ENCODE data around the gene ANKRD16. TPM values are rescaled to one million over a fixed set of nuclear protein-coding genes. Genes with fewer than 3 reads are reported as not detected.

ANKRD16 gene
- total RNA-seq, 2 donors from 2014 or later = 6.7 to 7.1 TPM

- DNase-seq = no peak
- no peak for ATAC-seq
- intact Hi-C loops (cut with DNase I, micrococcal nuclease) = no loop called here
Measured at GRCh38 chr10:5906651-5907050, 17.0 kb upstream of the ANKRD16 start.

- intact Hi-C loops (cut with DNase I, micrococcal nuclease) = no loop called here
- DNase-seq (no peak), ATAC-seq (peak; percentile 72)
Measured at GRCh38 chr10:5905854-5906507, 16.3 kb upstream of the ANKRD16 start.

GRCh38 chr10:5904227-5904626, 14.5 kb upstream of the ANKRD16 start:
- ATAC-seq (no peak), DNase-seq (no peak)
- intact Hi-C loops (cut with DNase I, micrococcal nuclease) = no loop called here

GRCh38 chr10:5903563-5903962, 13.9 kb upstream of the ANKRD16 start:
- intact Hi-C loops (cut with DNase I, micrococcal nuclease) = no loop called here
- DNase-seq (no peak), ATAC-seq (no peak)

- DNase-seq = no peak
- no peak for ATAC-seq
- intact Hi-C loops (cut with DNase I, micrococcal nuclease) = no loop called here
Measured at GRCh38 chr10:5902511-5903274, 13.0 kb upstream of the ANKRD16 start.

- intact Hi-C loops (cut with DNase I, micrococcal nuclease) = no loop called here
- DNase-seq (no peak), ATAC-seq (no peak)
Measured at GRCh38 chr10:5900247-5900646, 10.6 kb upstream of the ANKRD16 start.

GRCh38 chr10:5898163-5898562, 8.5 kb upstream of the ANKRD16 start:
- DNase-seq (no peak), ATAC-seq (no peak)
- intact Hi-C loops (cut with DNase I, micrococcal nuclease) = no loop called here

GRCh38 chr10:5897504-5897903, 7.8 kb upstream of the ANKRD16 start:
- ATAC-seq (no peak), DNase-seq (no peak)
- intact Hi-C loops (cut with DNase I, micrococcal nuclease) = no loop called here

- ATAC-seq = no peak
- DNase-seq = no peak
- intact Hi-C loops (cut with DNase I, micrococcal nuclease) = no loop called here
Measured at GRCh38 chr10:5897053-5897340, 7.3 kb upstream of the ANKRD16 start.

- DNase-seq = no peak
- no peak for ATAC-seq
- intact Hi-C loops (cut with DNase I, micrococcal nuclease) = no loop called here
Measured at GRCh38 chr10:5896208-5897052, 6.7 kb upstream of the ANKRD16 start.

- DNase-seq (no peak), ATAC-seq (no peak)
- intact Hi-C loops (cut with DNase I, micrococcal nuclease) = no loop called here
Measured at GRCh38 chr10:5895804-5896203, 6.1 kb upstream of the ANKRD16 start.

- no peak for DNase-seq
- intact Hi-C loops (cut with DNase I, micrococcal nuclease) = no loop called here
Measured at GRCh38 chr10:5895365-5895764, 5.7 kb upstream of the ANKRD16 start.

GRCh38 chr10:5894873-5895272, 5.2 kb upstream of the ANKRD16 start:
- no peak for DNase-seq
- no peak for ATAC-seq
- intact Hi-C loops (cut with DNase I, micrococcal nuclease) = no loop called here

More at GRCh38 chr10:5895365-5895764, 5.7 kb upstream of the ANKRD16 start:
- no peak for ATAC-seq

- DNase-seq (no peak), ATAC-seq (no peak)
- intact Hi-C loops (cut with DNase I, micrococcal nuclease) = no loop called here
Measured at GRCh38 chr10:5894403-5894802, 4.7 kb upstream of the ANKRD16 start.

GRCh38 chr10:5893321-5893720, 3.6 kb upstream of the ANKRD16 start:
- DNase-seq = no peak
- no peak for ATAC-seq
- intact Hi-C loops (cut with DNase I, micrococcal nuclease) = no loop called here

- ATAC-seq (no peak), DNase-seq (no peak)
- intact Hi-C loops (cut with DNase I, micrococcal nuclease) = no loop called here
Measured at GRCh38 chr10:5892007-5892406, 2.3 kb upstream of the ANKRD16 start.

GRCh38 chr10:5891009-5891408, 1.3 kb upstream of the ANKRD16 start:
- DNase-seq (no peak), ATAC-seq (no peak)
- intact Hi-C loops (cut with DNase I, micrococcal nuclease) = no loop called here

- intact Hi-C loops (cut with DNase I, micrococcal nuclease) = no loop called here
- peak in 1 of 2 donors; percentile 43 for DNase-seq
- ATAC-seq = peak; percentile 3
Measured at GRCh38 chr10:5890452-5890915, 791 bp upstream of the ANKRD16 start.

- intact Hi-C loops (cut with DNase I, micrococcal nuclease) = no loop called here
- DNase-seq (peak in 1 of 2 donors; percentile 56), ATAC-seq (peak; percentile 29)
Measured at GRCh38 chr10:5888843-5889623, 660 bp downstream of the ANKRD16 start.

Measured in left colon (tissue), 2 donors.